ENCODE data around the gene APOL1. TPM values are rescaled to one million over a fixed set of nuclear protein-coding genes. Genes with fewer than 3 reads are reported as not detected.

APOL1 gene
- total RNA-seq, 1 donor = 38.7 TPM

- TF ChIP-seq CTCF (IDR thresholded peaks at IDR 0.05; ENCODE audit: extremely low read depth, low read depth, low read length) = no peak
- Histone ChIP-seq H3K27ac (ENCODE audit: low read depth, low read length) (no peak overlapping the region), H3K79me2 (ENCODE audit: insufficient read depth, low read length) (peaks cover 95% of the 10 kb centered on the region), H3K4me2 (ENCODE audit: insufficient read depth, low read length) (no peak overlapping the region), H4K20me1 (ENCODE audit: insufficient read depth, low read length) (peaks cover 78% of the 10 kb centered on the region), H3K4me3 (ENCODE audit: insufficient read depth, low read length) (no peak overlapping the region), H2AFZ (ENCODE audit: low read length) (no peak overlapping the region), H3K9me3 (ENCODE audit: low read depth, low read length) (no peaks in the 10 kb centered on the region), H3K4me1 (ENCODE audit: insufficient read depth, low read length) (no peaks in the 10 kb centered on the region), H3K36me3 (ENCODE audit: insufficient read depth, low read length) (peaks cover 99% of the 10 kb centered on the region), H3K27me3 (ENCODE audit: insufficient read depth, low read length) (no peaks in the 10 kb centered on the region)
- no peak for DNase-seq (ENCODE audit: insufficient read length, low spot score, missing footprints)
These were observed 47.0 kb downstream of the APOL1 start for GRCh38 chr22:36299911-36300310.

GRCh38 chr22:36300396-36301212 is 47.7 kb downstream of the APOL1 start:
- no peak for DNase-seq (ENCODE audit: insufficient read length, low spot score, missing footprints)
- peaks cover 99% of the 10 kb centered on the region for H3K36me3 ChIP-seq (ENCODE audit: insufficient read depth, low read length)
- H3K27me3 ChIP-seq (ENCODE audit: insufficient read depth, low read length) = no peaks in the 10 kb centered on the region
- no peak overlapping the region for H3K4me3 ChIP-seq (ENCODE audit: insufficient read depth, low read length)
- H2AFZ ChIP-seq (ENCODE audit: low read length) = no peak overlapping the region
- H3K9me3 ChIP-seq (ENCODE audit: low read depth, low read length) = no peaks in the 10 kb centered on the region
- H3K27ac ChIP-seq (ENCODE audit: low read depth, low read length) = no peak overlapping the region
- H3K4me1 ChIP-seq (ENCODE audit: insufficient read depth, low read length) = no peaks in the 10 kb centered on the region
- peaks cover 76% of the 10 kb centered on the region for H4K20me1 ChIP-seq (ENCODE audit: insufficient read depth, low read length)
- H3K4me2 ChIP-seq (ENCODE audit: insufficient read depth, low read length) = no peak overlapping the region
- no peak for TF ChIP-seq CTCF (IDR thresholded peaks at IDR 0.05; ENCODE audit: extremely low read depth, low read depth, low read length)
- peaks cover 95% of the 10 kb centered on the region for H3K79me2 ChIP-seq (ENCODE audit: insufficient read depth, low read length)

GRCh38 chr22:36301384-36301828 is 48.5 kb downstream of the APOL1 start:
- H3K27ac ChIP-seq (ENCODE audit: low read depth, low read length) = peak overlapping the region; percentile 1

More at GRCh38 chr22:36301384-36301828, 48.5 kb downstream of the APOL1 start:
- Histone ChIP-seq H3K79me2 (ENCODE audit: insufficient read depth, low read length) (peaks cover 98% of the 10 kb centered on the region), H3K4me1 (ENCODE audit: insufficient read depth, low read length) (no peaks in the 10 kb centered on the region), H4K20me1 (ENCODE audit: insufficient read depth, low read length) (peaks cover 77% of the 10 kb centered on the region), H2AFZ (ENCODE audit: low read length) (no peak overlapping the region), H3K27me3 (ENCODE audit: insufficient read depth, low read length) (no peaks in the 10 kb centered on the region), H3K4me3 (ENCODE audit: insufficient read depth, low read length) (no peak overlapping the region), H3K36me3 (ENCODE audit: insufficient read depth, low read length) (peaks cover 99% of the 10 kb centered on the region), H3K4me2 (ENCODE audit: insufficient read depth, low read length) (no peak overlapping the region), H3K9me3 (ENCODE audit: low read depth, low read length) (no peaks in the 10 kb centered on the region)
- peak; percentile 88 for TF ChIP-seq CTCF (IDR thresholded peaks at IDR 0.05; ENCODE audit: extremely low read depth, low read depth, low read length)
- peak; percentile 94 for DNase-seq (ENCODE audit: insufficient read length, low spot score, missing footprints)
